NT2/D1 (cell line): Measurements from ENCODE around the gene NCF4.
A peak's percentile ranks its signal among the peaks of the same experiment; 100 is the strongest.

ENCODE experiments used
- DNase-seq: peaks from one replicate; pipeline ENCODE4 v3.0.0-alpha.2; 2011; ENCODE audit warnings: low read depth, low spot score
- H3K27me3 ChIP-seq: 2 replicates; pipeline ENCODE4 v1.6.0; 2011; ENCODE audit warnings: mild to moderate bottlenecking; ENCODE audit not compliant: insufficient read length, insufficient read depth
- H3K36me3 ChIP-seq: 2 replicates; pipeline ENCODE4 v1.6.1; 2011; ENCODE audit warnings: mild to moderate bottlenecking, low read length, mixed read lengths; ENCODE audit not compliant: insufficient read depth, insufficient read length
- H3K4me1 ChIP-seq: 2 replicates; pipeline ENCODE4 v1.5.1; 2011; ENCODE audit not compliant: insufficient read depth, insufficient read length
- H3K4me3 ChIP-seq: 2 replicates; pipeline ENCODE4 v1.5.1; 2011; ENCODE audit warnings: low read depth; ENCODE audit not compliant: insufficient read length
- H3K9ac ChIP-seq: 2 replicates; pipeline ENCODE4 v1.6.0; 2011; ENCODE audit warnings: low read depth; ENCODE audit not compliant: insufficient read length
- H3K9me3 ChIP-seq: 2 replicates; pipeline ENCODE4 v1.5.1; 2011; ENCODE audit warnings: mild to moderate bottlenecking, low read length; ENCODE audit not compliant: insufficient read depth
- SUZ12 ChIP-seq: IDR thresholded peaks from 2 replicates; pipeline ENCODE4 v1.6.1; 2011; ENCODE audit not compliant: insufficient read length, insufficient read depth; ENCODE audit errors: extremely low read depth
- YY1 ChIP-seq: IDR thresholded peaks from 2 replicates; pipeline ENCODE4 v1.6.1; 2011; ENCODE audit not compliant: insufficient read length, insufficient read depth
- ZNF274 ChIP-seq: IDR thresholded peaks from 2 replicates; pipeline ENCODE4 v1.6.1; 2011; ENCODE audit warnings: mild to moderate bottlenecking, low read depth, low read length

NCF4 gene

DNA sequence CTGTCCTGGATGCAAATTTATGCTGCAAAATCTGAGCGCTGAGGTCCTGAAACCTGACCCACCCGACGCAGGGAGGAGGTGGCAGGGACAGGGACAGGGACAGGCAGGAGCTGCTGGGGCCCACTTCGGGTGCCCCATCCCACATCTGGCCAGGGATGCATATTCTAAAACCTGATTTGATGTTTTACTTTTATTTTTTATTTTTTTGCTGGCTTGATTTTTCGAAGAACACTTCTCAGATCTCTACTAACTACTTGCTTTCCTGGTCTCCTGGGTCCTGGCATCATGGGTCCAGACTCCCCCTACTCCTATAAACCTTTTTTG lies 43.3 kb upstream of the NCF4 start:
- no peaks in the 10 kb centered on the region for H3K36me3 ChIP-seq
- peaks cover 34% of the 10 kb centered on the region for H3K27me3 ChIP-seq
- peak overlapping the region; percentile 42 for H3K4me3 ChIP-seq

DNA sequence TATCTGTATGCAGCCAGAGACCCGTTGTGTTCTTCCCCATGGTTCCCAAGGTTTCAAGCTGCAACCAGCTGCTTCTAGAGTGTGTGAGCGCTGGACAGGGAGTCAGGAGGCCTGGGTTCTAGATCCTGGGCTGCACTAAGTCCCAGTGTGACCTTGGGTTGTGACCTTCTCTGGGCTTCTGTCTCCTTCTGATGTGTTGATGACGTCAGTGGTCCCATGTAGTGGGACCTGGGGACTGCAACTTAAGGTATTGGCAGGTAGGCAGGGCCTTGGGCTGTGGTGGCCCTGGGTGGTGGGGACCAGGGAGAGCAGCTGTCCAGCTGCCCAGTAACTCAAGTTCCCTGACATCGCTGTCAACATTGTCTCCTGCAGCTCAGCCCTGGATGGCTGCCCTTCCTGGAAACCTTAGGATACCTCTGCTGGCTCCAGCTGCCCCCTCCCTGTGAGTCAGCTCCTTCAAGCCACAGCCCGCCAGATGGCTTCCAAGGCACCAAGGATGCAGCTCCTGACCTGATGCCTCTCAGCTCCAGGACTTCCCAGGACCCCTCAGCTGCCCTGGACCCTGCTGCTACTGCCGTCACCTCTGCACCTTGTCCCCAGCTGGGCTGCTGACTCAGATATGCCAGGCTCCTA lies 42.7 kb upstream of the NCF4 start:
- Histone ChIP-seq H3K9ac (no peak overlapping the region), H3K4me1 (peaks cover 26% of the 10 kb centered on the region), H3K27me3 (peaks cover 34% of the 10 kb centered on the region), H3K9me3 (no peaks in the 10 kb centered on the region), H3K36me3 (no peaks in the 10 kb centered on the region), H3K4me3 (no peak overlapping the region)
- no peak for DNase-seq
- no peak for TF ChIP-seq ZNF274
- no peak for TF ChIP-seq SUZ12
- TF ChIP-seq YY1: no peak

More for the DNA sequence above, 43.3 kb upstream of the NCF4 start:
- peak overlapping the region; percentile 76 for H3K9ac ChIP-seq
- no peaks in the 10 kb centered on the region for H3K9me3 ChIP-seq
- peaks cover 25% of the 10 kb centered on the region for H3K4me1 ChIP-seq
- DNase-seq: no peak
- TF ChIP-seq YY1 (no peak), ZNF274 (no peak), SUZ12 (no peak)

DNA sequence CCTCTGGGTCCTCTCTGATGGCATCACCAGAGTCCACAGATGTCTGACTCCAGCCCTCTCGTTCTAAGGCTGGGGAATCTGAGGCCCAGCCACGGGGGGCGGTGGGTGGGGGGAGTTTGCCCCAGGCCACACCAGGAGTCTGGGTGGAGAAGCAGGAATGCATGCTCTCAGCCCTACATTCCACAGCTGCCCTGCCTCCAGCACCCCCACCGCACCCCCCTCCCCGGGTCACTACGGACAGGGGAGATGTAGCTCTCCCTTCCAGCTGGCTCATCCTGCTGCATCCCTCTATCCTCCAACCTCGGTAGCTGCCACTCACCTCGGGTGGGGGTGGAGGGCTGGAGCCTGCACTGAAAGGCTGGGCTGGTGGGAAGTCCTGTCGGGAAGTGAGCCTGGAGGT lies 41.7 kb upstream of the NCF4 start:
- Histone ChIP-seq H3K27me3 (peaks cover 27% of the 10 kb centered on the region), H3K9me3 (no peaks in the 10 kb centered on the region), H3K4me3 (no peak overlapping the region), H3K36me3 (no peaks in the 10 kb centered on the region), H3K9ac (no peak overlapping the region), H3K4me1 (peaks cover 29% of the 10 kb centered on the region)
- no peak for DNase-seq
- no peak for TF ChIP-seq ZNF274
- TF ChIP-seq SUZ12: no peak
- no peak for TF ChIP-seq YY1

- no peak overlapping the region for H3K4me3 ChIP-seq
- peaks cover 3% of the 10 kb centered on the region for H3K27me3 ChIP-seq
- H3K4me1 ChIP-seq: peaks cover 22% of the 10 kb centered on the region
- no peaks in the 10 kb centered on the region for H3K36me3 ChIP-seq
- H3K9ac ChIP-seq: no peak overlapping the region
- no peak for DNase-seq
- H3K9me3 ChIP-seq: no peaks in the 10 kb centered on the region
- TF ChIP-seq SUZ12: no peak
- TF ChIP-seq YY1: no peak
Measured at GRCh38 chr22:36822581-36822980, 38.2 kb upstream of the NCF4 start.

- DNase-seq: no peak
- H3K27me3 ChIP-seq: no peaks in the 10 kb centered on the region
Measured at GRCh38 chr22:36823186-36823839, 37.5 kb upstream of the NCF4 start.

GRCh38 chr22:36824655-36825054 lies 36.2 kb upstream of the NCF4 start:
- no peaks in the 10 kb centered on the region for H3K36me3 ChIP-seq

More at GRCh38 chr22:36823186-36823839, 37.5 kb upstream of the NCF4 start:
- H3K4me1 ChIP-seq: peaks cover 16% of the 10 kb centered on the region
- TF ChIP-seq YY1 (no peak), ZNF274 (no peak), SUZ12 (no peak)
- no peak overlapping the region for H3K4me3 ChIP-seq
- no peak overlapping the region for H3K9ac ChIP-seq
- H3K36me3 ChIP-seq: no peaks in the 10 kb centered on the region
- H3K9me3 ChIP-seq: no peaks in the 10 kb centered on the region

GRCh38 chr22:36826262-36826661 lies 34.5 kb upstream of the NCF4 start:
- TF ChIP-seq ZNF274 (no peak), SUZ12 (no peak), YY1 (no peak)
- Histone ChIP-seq H3K9ac (no peak overlapping the region), H3K4me3 (no peak overlapping the region), H3K36me3 (no peaks in the 10 kb centered on the region), H3K4me1 (peaks cover 9% of the 10 kb centered on the region), H3K9me3 (no peaks in the 10 kb centered on the region), H3K27me3 (no peaks in the 10 kb centered on the region)
- no peak for DNase-seq

More at GRCh38 chr22:36824655-36825054, 36.2 kb upstream of the NCF4 start:
- no peak for DNase-seq
- Histone ChIP-seq H3K9ac (no peak overlapping the region), H3K4me3 (no peak overlapping the region), H3K9me3 (no peaks in the 10 kb centered on the region), H3K27me3 (no peaks in the 10 kb centered on the region), H3K4me1 (peaks cover 9% of the 10 kb centered on the region)
- TF ChIP-seq SUZ12 (no peak), ZNF274 (no peak), YY1 (no peak)

GRCh38 chr22:36828815-36829214 lies 32.0 kb upstream of the NCF4 start:
- Histone ChIP-seq H3K4me3 (no peak overlapping the region), H3K9ac (no peak overlapping the region), H3K36me3 (no peaks in the 10 kb centered on the region), H3K4me1 (peaks cover 3% of the 10 kb centered on the region), H3K27me3 (no peaks in the 10 kb centered on the region), H3K9me3 (no peaks in the 10 kb centered on the region)
- DNase-seq: no peak
- TF ChIP-seq ZNF274: no peak
- TF ChIP-seq SUZ12: no peak
- TF ChIP-seq YY1: no peak
